ENCODE results near the gene MAST4.

Gene MAST4

GRCh38 chr5:66884564-66885243, 288.5 kb downstream of the MAST4 start:
- DNase-seq (ENCODE audit: low read depth), result no peak
- H3K4me3 ChIP-seq (ENCODE audit: low read depth, low read length), result no peak overlapping the region

GRCh38 chr5:66886941-66887340, 290.7 kb downstream of the MAST4 start:
- H3K4me3 ChIP-seq (ENCODE audit: low read depth, low read length), result no peak overlapping the region
- no peak for DNase-seq (ENCODE audit: low read depth)

- no peak overlapping the region for H3K4me3 ChIP-seq (ENCODE audit: low read depth, low read length)
- DNase-seq (ENCODE audit: low read depth), result no peak
Observed at GRCh38 chr5:66888613-66889012, 292.4 kb downstream of the MAST4 start.

- DNase-seq (ENCODE audit: low read depth), result no peak
- no peak overlapping the region for H3K4me3 ChIP-seq (ENCODE audit: low read depth, low read length)
Observed at GRCh38 chr5:66889056-66889455, 292.9 kb downstream of the MAST4 start.

- DNase-seq (ENCODE audit: low read depth), result no peak
- H3K4me3 ChIP-seq (ENCODE audit: low read depth, low read length), result no peak overlapping the region
Observed at GRCh38 chr5:66889524-66889923, 293.3 kb downstream of the MAST4 start.

GRCh38 chr5:66891184-66891925, 295.2 kb downstream of the MAST4 start:
- no peak for DNase-seq (ENCODE audit: low read depth)
- no peak overlapping the region for H3K4me3 ChIP-seq (ENCODE audit: low read depth, low read length)

GRCh38 chr5:66892716-66893115, 296.5 kb downstream of the MAST4 start:
- DNase-seq (ENCODE audit: low read depth), result no peak
- H3K4me3 ChIP-seq (ENCODE audit: low read depth, low read length), result no peak overlapping the region

- no peak for DNase-seq (ENCODE audit: low read depth)
- no peak overlapping the region for H3K4me3 ChIP-seq (ENCODE audit: low read depth, low read length)
Observed at GRCh38 chr5:66894480-66895240, 298.5 kb downstream of the MAST4 start.

- H3K4me3 ChIP-seq (ENCODE audit: low read depth, low read length), result no peak overlapping the region
Observed at GRCh38 chr5:66896171-66896570, 300.0 kb downstream of the MAST4 start.

GRCh38 chr5:66897356-66897755, 301.2 kb downstream of the MAST4 start:
- H3K4me3 ChIP-seq (ENCODE audit: low read depth, low read length), result no peak overlapping the region
- no peak for DNase-seq (ENCODE audit: low read depth)

More at GRCh38 chr5:66896171-66896570, 300.0 kb downstream of the MAST4 start:
- DNase-seq (ENCODE audit: low read depth), result no peak

GRCh38 chr5:66898241-66898995, 302.2 kb downstream of the MAST4 start:
- no peak for DNase-seq (ENCODE audit: low read depth)
- H3K4me3 ChIP-seq (ENCODE audit: low read depth, low read length), result no peak overlapping the region

- no peak for DNase-seq (ENCODE audit: low read depth)
- H3K4me3 ChIP-seq (ENCODE audit: low read depth, low read length), result no peak overlapping the region
Observed at GRCh38 chr5:66903218-66903617, 307.0 kb downstream of the MAST4 start.

- no peak for DNase-seq (ENCODE audit: low read depth)
- no peak overlapping the region for H3K4me3 ChIP-seq (ENCODE audit: low read depth, low read length)
Observed at GRCh38 chr5:66903709-66904108, 307.5 kb downstream of the MAST4 start.

- DNase-seq (ENCODE audit: low read depth), result no peak
- no peak overlapping the region for H3K4me3 ChIP-seq (ENCODE audit: low read depth, low read length)
Observed at GRCh38 chr5:66904189-66904588, 308.0 kb downstream of the MAST4 start.

GRCh38 chr5:66906021-66906420, 309.8 kb downstream of the MAST4 start:
- no peak overlapping the region for H3K4me3 ChIP-seq (ENCODE audit: low read depth, low read length)
- DNase-seq (ENCODE audit: low read depth), result no peak

- no peak overlapping the region for H3K4me3 ChIP-seq (ENCODE audit: low read depth, low read length)
- no peak for DNase-seq (ENCODE audit: low read depth)
Observed at GRCh38 chr5:66908230-66908629, 312.0 kb downstream of the MAST4 start.

- no peak overlapping the region for H3K4me3 ChIP-seq (ENCODE audit: low read depth, low read length)
- DNase-seq (ENCODE audit: low read depth), result no peak
Observed at GRCh38 chr5:66909364-66909763, 313.2 kb downstream of the MAST4 start.

- DNase-seq (ENCODE audit: low read depth), result no peak
- no peak overlapping the region for H3K4me3 ChIP-seq (ENCODE audit: low read depth, low read length)
Observed at GRCh38 chr5:66912787-66913186, 316.6 kb downstream of the MAST4 start.

GRCh38 chr5:66915531-66915930, 319.3 kb downstream of the MAST4 start:
- DNase-seq (ENCODE audit: low read depth), result no peak
- H3K4me3 ChIP-seq (ENCODE audit: low read depth, low read length), result no peak overlapping the region

- no peak for DNase-seq (ENCODE audit: low read depth)
Observed at GRCh38 chr5:66922881-66923280, 326.7 kb downstream of the MAST4 start.

More at GRCh38 chr5:66922881-66923280, 326.7 kb downstream of the MAST4 start:
- no peak overlapping the region for H3K4me3 ChIP-seq (ENCODE audit: low read depth, low read length)
